IPS-18c (cell line): ENCODE measurements around the gene NUDCD2.
"Not testable (repeated sequence)": the region's sequence is repeated elsewhere in the genome, so short reads cannot be mapped to it uniquely, and the experiment has no call there.

Source experiments
- H3K4me3 ChIP-seq: 2 replicates; pipeline ENCODE4 v1.7.0; 2013; ENCODE audit warnings: low read depth, mild to moderate bottlenecking, low read length, moderate library complexity; ENCODE audit not compliant: insufficient read depth
- H3K9me3 ChIP-seq: one replicate; pipeline ENCODE4 v1.6.1; 2013; ENCODE audit warnings: mild to moderate bottlenecking, low read length, moderate library complexity; ENCODE audit not compliant: control insufficient read depth, insufficient read depth

The NUDCD2 gene

DNA sequence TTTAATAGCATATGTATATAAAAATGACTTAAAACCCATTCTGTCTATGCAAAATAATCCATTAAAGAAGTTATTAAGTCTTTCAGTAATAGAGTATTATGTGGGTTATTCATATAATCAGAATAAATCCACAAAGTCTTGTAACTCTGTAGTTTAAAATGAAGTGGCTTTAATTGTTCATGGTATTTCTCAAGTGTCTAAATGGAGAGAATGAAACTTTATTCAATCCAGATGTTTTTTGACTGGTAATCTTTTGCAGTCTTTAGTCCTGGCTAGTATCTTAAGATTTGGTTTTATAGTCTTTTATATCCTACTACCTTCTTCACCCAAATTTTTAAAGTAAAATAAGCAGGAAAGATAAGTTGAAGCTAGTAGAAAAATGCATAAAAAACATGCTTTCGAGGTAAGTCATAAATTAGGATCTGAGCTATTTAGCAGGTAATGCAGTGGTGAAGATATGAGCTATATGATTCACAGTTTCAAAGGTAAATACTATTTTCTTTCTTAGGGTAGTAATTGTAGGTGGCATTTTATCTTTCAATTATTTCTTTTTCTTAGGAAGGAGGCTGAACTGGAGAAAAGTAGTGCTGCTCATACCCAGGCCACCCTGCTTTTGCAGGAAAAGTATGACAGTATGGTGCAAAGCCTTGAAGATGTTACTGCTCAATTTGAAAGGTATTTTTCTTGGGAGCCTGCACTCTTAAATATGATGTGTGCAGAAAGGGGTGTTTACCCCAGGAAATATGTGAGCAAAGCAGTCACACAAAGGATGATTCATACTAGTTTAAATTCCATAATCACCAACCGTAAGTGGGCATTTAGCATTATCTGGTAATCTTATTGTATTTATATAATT, 18.5 kb upstream of the NUDCD2 start:
- H3K9me3 ChIP-seq = no peaks in the 10 kb centered on the region
- no peak overlapping the region for H3K4me3 ChIP-seq

DNA sequence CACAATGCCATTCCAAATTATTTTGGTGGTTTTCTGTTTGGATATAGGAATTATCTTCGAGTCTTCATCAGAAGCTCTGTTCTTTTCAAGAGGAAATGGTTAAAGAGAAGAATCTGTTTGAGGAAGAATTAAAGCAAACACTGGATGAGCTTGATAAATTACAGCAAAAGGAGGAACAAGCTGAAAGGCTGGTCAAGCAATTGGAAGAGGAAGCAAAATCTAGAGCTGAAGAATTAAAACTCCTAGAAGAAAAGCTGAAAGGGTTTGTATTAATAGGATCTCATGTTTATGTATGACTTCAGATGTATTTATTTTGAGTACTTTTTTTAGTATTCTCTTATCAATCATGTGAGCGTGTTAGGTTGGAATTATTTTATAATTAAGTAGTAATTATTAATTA, 15.5 kb upstream of the NUDCD2 start:
- Histone ChIP-seq H3K4me3 (no peak overlapping the region), H3K9me3 (no peaks in the 10 kb centered on the region)

DNA sequence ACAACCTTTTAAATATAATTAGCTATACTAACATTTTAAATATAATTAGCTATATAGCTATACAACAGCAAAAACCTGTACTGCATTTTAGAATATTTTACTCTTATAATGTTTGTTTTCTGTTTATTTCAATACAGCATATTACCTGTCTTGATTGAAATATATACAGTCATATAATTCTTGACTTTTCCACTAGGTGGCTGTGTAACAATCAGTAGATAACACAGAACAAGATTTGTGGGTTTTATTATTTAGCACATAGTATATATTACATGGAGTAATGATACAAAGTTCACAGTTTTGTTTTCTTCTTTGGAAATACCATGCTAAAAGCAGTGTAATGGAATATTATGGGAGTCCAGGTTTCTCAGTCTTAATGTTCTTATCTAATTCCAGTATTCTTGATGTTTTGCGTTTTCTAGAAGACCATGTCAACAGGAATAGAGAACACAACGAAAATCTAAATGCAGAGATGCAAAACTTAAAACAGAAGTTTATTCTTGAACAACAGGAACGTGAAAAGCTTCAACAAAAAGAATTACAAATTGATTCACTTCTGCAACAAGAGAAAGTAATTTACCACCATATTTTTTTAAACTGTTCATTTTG, 13.8 kb upstream of the NUDCD2 start:
- Histone ChIP-seq H3K4me3 (no peak overlapping the region), H3K9me3 (no peaks in the 10 kb centered on the region)

DNA sequence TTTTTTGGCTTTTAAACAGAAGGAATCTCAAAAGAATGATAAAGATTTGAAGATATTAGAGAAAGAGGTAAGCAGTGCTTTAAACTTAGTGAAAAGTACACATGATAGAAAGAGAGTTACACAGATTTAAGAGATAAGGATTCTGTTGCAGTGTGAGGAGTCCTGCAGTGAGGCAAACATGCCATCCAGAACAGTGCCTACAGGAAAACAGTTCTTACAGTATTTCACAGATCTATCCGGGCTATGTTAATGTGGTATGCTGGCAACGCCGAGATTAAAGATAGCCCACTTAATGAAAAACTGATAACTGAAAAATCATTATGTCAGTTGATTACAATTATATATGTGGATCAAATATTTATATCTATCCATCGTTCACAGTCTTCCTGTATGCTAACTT, 7.8 kb upstream of the NUDCD2 start:
- Histone ChIP-seq H3K9me3 (no peaks in the 10 kb centered on the region), H3K4me3 (no peak overlapping the region)

DNA sequence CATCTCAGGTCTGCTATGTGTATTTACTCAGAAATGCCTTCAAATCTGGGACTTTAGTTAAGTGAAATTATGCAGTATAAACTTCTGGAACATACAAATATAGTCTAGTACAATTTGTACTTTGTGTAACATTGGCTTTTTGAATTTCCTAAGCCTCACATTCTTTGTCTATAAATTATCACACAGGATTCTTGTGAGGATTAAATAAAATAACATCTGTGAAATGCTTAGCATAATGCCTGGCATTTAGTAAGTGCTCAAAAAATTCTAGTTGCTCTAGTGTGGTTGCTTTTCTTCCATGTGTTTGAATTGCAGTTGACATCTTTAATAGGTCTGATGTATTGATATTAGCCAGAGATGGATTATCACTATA, 3.1 kb upstream of the NUDCD2 start:
- Histone ChIP-seq H3K4me3 (no peak overlapping the region), H3K9me3 (no peaks in the 10 kb centered on the region)

DNA sequence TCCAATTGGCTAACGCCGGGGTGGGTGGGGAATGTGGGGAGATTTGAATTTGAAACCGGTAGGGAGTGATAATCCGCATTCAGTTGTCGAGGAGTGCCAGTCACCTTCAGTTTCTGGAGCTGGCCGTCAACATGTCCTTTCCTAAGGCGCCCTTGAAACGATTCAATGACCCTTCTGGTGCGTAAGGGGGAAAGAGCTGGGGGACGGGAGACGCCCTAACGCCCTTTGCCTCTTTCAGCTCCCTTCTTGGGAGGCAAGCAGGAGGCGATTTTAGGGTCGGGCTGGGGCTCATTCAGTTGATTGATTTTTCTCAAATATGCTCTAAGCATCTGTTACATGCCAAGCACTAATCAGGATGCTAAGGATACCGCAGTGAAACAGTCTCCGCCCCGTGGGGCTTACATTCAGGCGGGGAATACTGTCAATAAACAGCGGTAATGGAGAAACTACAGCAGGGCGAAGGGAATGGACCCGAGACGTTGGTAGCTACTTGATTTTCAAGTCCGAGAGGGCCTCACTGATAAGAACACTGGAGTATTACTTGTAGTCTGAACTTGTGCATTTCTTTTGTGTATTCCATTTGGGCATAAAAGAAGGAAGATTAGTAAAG, 765 bp upstream of the NUDCD2 start, which contains the start of gene HMMR:
HMMR (plus strand) TSS at position 71 of the 610 bp plus-strand sequence; CDS start at position 132, 61 bp downstream.
- H3K4me3 ChIP-seq = peak within 1 kb of the TSS; percentile 92
- H3K9me3 ChIP-seq = no peaks in the 10 kb centered on the region

DNA sequence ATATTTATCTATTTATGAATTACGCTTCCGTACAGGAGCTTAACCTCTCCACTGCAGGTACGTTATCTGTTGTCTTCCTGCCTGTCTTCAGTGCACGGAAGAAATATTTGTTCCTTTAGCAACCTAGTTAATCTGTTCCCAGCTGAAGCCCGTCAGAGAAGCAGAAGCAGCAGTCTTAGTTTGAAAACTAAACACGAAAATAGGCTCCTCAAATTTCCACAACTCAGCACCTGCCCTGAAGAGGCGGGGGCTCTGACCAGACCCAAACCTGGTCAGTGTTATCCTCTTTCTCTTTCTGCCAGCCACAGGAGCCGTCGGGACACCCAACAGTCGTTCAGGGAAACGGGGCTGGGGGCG, 462 bp downstream of the NUDCD2 start:
- H3K9me3 ChIP-seq = no peaks in the 10 kb centered on the region

DNA sequence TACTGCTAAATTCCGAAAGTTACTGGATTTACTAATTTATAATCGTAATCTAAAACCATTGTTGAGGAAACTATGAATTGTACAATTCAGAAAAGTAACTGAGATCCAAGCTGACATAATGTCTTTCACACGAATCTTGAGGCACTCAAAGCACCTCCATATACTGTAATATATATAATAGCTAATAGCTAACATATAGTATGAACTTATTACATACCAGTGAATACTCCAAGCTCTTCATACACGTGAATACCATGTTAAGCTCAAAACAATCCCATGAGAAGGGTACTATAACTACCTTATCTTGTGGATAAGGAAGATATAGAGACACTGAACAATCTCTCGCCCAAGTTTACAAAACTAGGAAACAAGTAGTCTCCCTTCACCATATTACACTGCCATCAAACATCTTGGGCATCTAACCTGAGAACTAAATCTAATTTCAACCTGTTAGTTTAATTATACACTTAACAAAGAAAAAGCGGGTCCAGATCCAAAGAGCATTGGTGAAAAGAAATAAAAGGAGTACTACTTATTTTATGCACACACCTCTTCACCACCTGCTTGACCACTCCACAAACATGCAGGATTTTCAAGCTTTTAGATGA, 1.0 kb downstream of the NUDCD2 start:
- peak overlapping the region; percentile 92 for H3K4me3 ChIP-seq
- H3K9me3 ChIP-seq = no peaks in the 10 kb centered on the region

More for the DNA sequence above, 462 bp downstream of the NUDCD2 start:
- peak overlapping the region; percentile 92 for H3K4me3 ChIP-seq

DNA sequence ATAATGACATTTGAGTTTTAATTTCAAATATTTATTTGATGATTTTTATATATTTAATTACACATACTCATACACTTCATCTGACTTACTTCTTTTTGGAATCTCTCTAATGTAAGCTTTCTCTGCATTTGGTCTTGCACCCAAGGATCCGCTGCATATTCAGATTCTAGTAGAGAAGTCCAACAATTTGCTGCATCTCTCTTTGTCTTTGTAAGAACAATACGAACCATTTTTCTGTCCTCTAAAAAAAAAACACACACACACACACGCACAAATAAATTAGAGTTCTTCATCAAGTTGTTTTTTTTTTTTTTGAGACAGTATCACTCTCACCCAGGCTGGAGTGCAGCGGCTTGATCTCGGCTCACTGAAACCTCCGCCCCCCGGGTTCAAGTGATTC, 3.1 kb downstream of the NUDCD2 start:
- Histone ChIP-seq H3K4me3 (no peak overlapping the region), H3K9me3 (no peaks in the 10 kb centered on the region)

DNA sequence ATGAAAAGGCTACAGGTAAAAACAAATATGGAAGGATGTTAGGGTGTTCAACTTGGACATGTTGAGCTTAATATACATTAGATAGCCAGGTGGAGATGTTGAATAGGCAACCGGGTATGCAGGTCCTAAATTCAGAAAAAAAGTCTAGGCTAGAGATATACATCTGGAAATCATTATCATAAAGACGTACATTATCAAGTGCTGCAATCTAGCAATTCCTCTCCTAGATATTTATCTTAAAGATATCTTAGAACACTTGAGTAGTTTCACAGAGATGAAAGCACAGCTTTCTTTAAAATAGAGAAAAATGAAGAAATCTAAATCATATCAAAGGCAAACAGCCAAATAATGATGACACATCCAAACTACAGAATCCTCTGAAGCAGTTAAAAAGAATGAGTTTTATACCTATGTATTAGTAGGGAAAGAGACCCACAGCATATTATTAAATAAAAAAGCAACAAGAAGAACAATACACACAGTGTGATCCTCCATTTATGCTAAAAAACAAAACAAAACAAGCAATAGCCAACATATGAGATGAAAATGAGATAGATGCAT, 3.8 kb downstream of the NUDCD2 start:
- Histone ChIP-seq H3K9me3 (no peaks in the 10 kb centered on the region), H3K4me3 (no peak overlapping the region)

DNA sequence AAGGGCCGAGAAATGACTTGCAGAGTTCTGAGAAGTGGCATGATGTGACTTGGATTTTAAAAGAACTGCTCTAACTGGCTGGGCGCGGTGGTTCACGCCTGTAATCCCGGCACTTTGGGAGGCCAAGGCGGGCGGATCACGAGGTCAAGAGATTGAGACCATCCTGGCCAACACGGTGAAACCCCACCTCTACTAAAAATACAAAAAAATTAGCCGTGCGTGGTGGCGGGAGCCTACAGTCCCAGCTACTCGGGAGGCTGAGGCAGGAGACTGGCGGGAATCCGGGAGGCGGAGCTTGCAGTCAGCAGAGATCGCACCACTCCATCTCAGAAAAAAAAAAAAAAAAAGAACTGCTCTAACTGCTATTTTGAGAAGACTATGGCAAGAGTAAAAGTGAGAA, 4.5 kb downstream of the NUDCD2 start:
- H3K4me3 ChIP-seq, H3K9me3 ChIP-seq: not testable (repeated sequence)

DNA sequence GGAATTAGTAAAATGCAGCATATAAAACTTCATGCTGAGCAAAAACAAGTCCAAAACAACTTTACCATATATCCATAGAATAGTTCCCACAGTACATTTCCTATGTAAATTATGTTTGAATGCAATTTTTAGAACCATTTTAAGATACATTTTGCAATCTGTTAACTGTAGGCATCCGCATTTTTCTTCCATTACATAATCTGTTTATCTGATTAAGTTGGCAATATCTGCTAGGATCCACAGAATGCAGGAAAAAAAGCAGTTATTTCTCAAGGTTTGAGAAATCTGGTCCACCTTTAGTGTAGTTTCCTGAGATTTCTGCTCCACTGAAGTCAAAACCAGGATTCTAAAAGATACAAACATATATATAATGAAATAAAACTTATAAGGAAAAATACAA, 6.2 kb downstream of the NUDCD2 start:
- Histone ChIP-seq H3K9me3 (no peaks in the 10 kb centered on the region), H3K4me3 (no peak overlapping the region)

DNA sequence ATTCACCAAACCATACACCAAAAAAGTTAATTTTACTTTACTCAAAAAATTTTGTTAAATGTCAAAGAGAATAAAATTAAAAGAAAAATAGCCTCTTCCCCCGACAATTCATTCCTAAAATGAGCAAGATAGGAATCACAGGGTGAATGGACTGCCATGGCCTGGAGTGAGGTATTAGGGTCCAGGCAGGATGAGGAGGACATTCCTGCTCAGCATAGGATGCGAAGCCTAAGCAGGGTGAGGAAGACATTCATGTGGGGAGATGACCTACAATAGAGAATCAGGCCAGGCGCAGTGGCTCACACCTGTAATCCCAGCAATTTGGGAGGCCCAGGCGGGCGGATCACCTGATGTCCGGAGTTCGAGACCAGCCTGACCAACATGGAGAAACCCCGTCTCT, 8.4 kb downstream of the NUDCD2 start:
- Histone ChIP-seq H3K9me3 (no peaks in the 10 kb centered on the region), H3K4me3 (no peak overlapping the region)

DNA sequence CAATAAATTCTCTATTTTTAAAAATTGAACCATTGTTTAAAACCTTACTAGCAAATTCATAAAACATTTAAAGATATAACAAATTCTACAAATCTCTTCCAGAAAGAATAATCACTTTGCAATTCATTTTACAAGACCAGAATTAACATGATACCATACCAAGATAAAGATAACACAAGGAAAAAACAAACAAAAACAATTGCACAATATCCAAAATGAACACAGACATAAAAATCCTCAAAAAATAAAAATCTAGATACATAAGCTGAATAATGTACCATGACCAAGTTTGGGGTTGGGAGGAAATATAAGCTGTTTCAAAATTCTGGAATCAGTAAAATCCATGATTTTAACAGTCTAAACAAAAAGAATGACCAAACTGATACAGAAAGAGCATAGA, 11.4 kb downstream of the NUDCD2 start:
- no peak overlapping the region for H3K4me3 ChIP-seq
- no peaks in the 10 kb centered on the region for H3K9me3 ChIP-seq

DNA sequence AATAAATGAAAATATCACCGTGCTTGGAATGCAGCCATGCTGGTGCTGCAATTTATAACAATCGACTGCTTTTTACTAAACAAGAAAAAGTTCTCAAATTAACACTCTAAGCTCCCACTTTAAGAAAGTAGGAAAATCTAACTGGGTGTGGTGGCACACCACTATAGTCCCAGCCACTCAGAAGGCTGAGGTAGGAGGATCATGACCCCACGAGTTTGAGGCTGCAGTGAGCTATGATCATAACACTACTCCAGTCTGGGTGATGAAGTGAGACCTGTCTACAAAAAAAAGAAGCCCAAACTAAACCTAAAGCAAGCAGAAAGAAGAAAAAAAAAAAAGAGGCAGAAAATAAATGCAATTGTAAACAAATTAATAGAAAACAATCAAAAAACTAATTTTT, 12.0 kb downstream of the NUDCD2 start:
- Histone ChIP-seq H3K9me3 (no peaks in the 10 kb centered on the region), H3K4me3 (no peak overlapping the region)

DNA sequence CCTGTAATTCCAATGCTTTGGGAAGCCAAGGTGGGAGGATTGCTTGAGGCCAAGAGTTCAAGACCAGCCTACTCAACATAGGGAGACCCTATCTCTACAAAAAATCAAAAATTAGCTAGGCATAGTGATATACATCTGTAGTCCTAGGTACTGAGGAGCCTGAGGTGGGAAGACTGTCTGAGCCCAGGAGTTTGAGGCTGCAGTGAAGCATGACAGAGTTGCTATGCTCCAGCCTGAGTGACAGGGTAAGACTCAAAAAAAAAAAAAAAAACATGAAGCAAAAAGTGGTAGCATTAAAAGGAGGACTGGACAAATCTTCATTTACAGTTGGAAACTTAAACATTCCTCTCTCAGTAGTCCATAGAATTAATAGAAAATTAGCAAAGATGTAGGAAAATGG, 12.7 kb downstream of the NUDCD2 start:
- Histone ChIP-seq H3K9me3 (no peaks in the 10 kb centered on the region), H3K4me3 (no peak overlapping the region)

DNA sequence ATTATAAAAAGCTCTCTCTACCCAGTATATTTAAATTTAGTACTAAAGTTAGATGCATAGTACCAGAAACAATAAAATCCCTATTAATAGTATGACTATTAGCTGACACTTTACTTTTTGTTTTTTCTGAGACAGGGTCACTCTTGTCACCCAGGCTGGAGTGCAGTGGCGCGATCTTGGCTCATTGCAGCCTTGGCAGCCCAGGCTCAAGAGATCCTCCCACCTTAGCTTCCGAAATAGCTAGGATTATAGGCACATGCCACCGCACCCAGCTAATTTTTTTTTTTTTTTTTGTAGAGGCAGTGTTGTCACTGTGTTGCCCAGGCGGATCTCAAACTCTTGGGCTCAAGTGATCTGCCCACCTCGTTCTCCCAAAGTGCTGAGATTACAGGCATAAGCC, 14.6 kb downstream of the NUDCD2 start:
- Histone ChIP-seq H3K9me3 (no peaks in the 10 kb centered on the region), H3K4me3 (no peak overlapping the region)

DNA sequence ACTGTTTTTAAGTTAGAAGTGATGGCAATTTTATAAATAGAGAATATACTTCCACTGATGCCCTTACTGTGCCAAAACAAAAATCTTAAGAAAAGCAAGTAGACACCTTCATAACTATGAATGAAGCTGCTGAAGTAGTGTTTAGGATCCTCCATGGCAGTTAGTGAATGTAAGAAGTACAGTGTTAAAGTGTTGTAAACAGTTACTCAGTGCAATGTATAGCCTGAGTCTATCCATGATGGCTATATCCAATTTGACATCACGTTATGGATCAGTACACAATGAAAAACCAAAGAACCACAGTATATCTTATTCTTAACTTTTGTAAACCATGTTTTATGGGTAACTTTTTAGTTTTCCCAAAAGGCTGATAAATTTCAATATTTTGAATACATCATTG, 15.4 kb downstream of the NUDCD2 start:
- H3K4me3 ChIP-seq = no peak overlapping the region

More for the DNA sequence above, 15.4 kb downstream of the NUDCD2 start:
- H3K9me3 ChIP-seq = no peaks in the 10 kb centered on the region
